HG03064 (cell line): ENCODE results near the gene C3orf18.

ENCODE experiments used
- ATAC-seq: cut with Tn5 transposase; IDR thresholded peaks from one replicate; pipeline ENCODE4 v1.9.1; 2021; ENCODE audit warnings: low read depth; ENCODE audit not compliant: unreplicated experiment

Gene C3orf18

GRCh38 chr3:50582083-50582482 lies 14.5 kb upstream of the C3orf18 start:
- no peak for ATAC-seq

- no peak for ATAC-seq
Observed at GRCh38 chr3:50581459-50581842, 13.9 kb upstream of the C3orf18 start.

- ATAC-seq: no peak
Observed at GRCh38 chr3:50580683-50581458, 13.3 kb upstream of the C3orf18 start.

GRCh38 chr3:50577348-50577747 lies 9.8 kb upstream of the C3orf18 start:
- ATAC-seq: no peak

- no peak for ATAC-seq
Observed at GRCh38 chr3:50575372-50575771, 7.8 kb upstream of the C3orf18 start.

GRCh38 chr3:50574444-50574831 lies 6.9 kb upstream of the C3orf18 start:
- no peak for ATAC-seq

GRCh38 chr3:50573566-50574443 lies 6.3 kb upstream of the C3orf18 start:
- no peak for ATAC-seq

- no peak for ATAC-seq
Observed at GRCh38 chr3:50572801-50573371, 5.3 kb upstream of the C3orf18 start.

GRCh38 chr3:50572158-50572557 lies 4.6 kb upstream of the C3orf18 start:
- no peak for ATAC-seq

GRCh38 chr3:50571486-50571885 lies 3.9 kb upstream of the C3orf18 start:
- ATAC-seq: no peak

GRCh38 chr3:50570508-50571279 lies 3.1 kb upstream of the C3orf18 start:
- ATAC-seq: no peak

GRCh38 chr3:50568947-50569749 lies 1.6 kb upstream of the C3orf18 start, which contains the start of gene HEMK1:
Gene HEMK1 (plus strand): TSS chr3:50569522. CDS start chr3:50571105, 1,583 bp downstream.
- ATAC-seq: peak; percentile 60

- no peak for ATAC-seq
Observed at GRCh38 chr3:50567011-50567385, 549 bp downstream of the C3orf18 start.

GRCh38 chr3:50564321-50564720 lies 3.2 kb downstream of the C3orf18 start:
- ATAC-seq: no peak

- no peak for ATAC-seq
Observed at GRCh38 chr3:50563867-50564266, 3.7 kb downstream of the C3orf18 start.

GRCh38 chr3:50562861-50563260 lies 4.7 kb downstream of the C3orf18 start:
- ATAC-seq: no peak

GRCh38 chr3:50559702-50560101 lies 7.8 kb downstream of the C3orf18 start:
- no peak for ATAC-seq

GRCh38 chr3:50557915-50558314 lies 9.6 kb downstream of the C3orf18 start:
- ATAC-seq: no peak

- no peak for ATAC-seq
Observed at GRCh38 chr3:50557106-50557505, 10.4 kb downstream of the C3orf18 start.

- no peak for ATAC-seq
Observed at GRCh38 chr3:50554553-50554952, 13.0 kb downstream of the C3orf18 start.
